Hypothalamus (tissue), 51 donors: ENCODE data around the gene PTH2.
A peak's percentile ranks its signal among the peaks of the same experiment; 100 is the strongest.

Experiments used
- DNase-seq, 51 donors: peaks; one replicate each; lab custom pipeline; 2025; lab: John Stamatoyannopoulos, UW

Gene PTH2

DNA sequence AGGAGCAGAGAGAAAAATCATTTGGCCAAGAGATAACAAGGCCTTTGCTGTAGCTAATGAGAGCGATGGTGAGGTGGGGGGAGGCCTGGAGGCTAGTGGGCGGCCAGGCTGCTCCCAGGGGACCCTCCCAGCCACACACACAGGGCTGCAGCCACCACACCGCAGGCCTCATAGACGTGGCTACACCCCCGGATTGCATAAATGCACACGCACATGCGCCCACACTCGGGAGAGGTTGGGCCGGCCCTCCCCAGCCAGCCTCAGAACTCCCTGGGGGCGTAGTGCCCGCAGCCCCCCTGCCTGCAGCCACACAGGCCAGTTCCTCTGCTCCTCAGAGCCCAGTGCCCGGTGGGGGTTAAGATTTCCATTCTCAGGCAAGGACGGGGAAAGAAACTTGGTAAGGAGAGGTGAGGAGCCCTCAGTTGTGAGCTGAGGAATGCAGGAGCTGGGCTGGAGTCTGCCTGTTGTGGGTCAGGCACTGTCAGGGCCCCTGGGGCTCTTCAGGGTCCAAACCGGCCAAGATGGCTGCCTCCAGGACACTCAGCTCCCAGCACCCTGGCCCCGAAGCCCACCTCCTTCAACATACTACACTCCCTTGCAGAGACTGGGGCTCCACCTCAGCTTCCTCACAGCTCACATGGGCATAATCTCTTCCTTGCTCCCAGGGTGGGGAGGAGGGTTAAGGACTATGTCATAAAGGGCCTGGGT is 8.0 kb downstream of the PTH2 start:
- no peak for DNase-seq

DNA sequence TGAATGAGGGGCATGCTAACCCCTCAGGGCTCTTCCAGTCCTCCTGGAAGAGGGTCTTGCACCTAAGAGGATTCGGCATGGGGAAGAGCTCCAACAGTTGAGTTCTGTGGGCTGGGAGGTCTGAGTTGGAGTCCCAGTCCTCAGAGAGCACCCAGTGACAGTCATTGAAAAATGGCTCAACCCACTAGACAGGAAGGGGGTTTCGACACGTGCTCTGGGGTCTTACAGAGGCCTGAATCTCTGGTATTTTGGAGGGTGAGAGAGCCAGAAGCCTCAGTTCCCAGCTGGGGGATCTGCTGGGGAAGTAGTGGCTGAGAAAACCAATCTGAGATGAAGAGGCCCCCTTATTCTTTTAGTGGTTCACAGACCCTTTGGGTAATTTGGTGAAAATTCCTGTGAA is 9.0 kb downstream of the PTH2 start:
- no peak for DNase-seq

DNA sequence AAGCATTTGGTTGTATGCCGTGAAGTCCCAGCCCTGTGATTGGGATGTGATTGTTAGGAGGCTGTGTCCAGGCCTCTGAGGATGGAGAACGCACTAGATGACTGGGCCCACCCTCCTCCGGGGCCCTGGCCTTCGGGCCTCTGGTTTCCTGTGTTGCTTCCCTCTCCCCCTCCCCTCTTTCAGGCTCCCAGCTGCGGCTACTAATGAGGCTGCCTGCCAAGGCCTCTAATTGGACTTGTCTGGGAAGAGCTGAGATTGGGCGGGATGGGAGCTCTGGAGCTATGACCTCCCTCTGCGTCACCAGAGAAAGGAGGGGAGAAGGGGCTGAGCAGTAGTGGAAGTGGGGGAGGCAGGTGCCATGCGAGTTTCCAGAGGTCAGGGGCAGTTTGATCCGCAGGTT is 9.9 kb downstream of the PTH2 start:
- no peak for DNase-seq

- no peak for DNase-seq
Observed at GRCh38 chr19:49411681-49412326, 11.4 kb downstream of the PTH2 start.

GRCh38 chr19:49409441-49410029 is 13.7 kb downstream of the PTH2 start:
- no peak for DNase-seq

- no peak for DNase-seq
Observed at GRCh38 chr19:49408816-49409440, 14.3 kb downstream of the PTH2 start.

DNA sequence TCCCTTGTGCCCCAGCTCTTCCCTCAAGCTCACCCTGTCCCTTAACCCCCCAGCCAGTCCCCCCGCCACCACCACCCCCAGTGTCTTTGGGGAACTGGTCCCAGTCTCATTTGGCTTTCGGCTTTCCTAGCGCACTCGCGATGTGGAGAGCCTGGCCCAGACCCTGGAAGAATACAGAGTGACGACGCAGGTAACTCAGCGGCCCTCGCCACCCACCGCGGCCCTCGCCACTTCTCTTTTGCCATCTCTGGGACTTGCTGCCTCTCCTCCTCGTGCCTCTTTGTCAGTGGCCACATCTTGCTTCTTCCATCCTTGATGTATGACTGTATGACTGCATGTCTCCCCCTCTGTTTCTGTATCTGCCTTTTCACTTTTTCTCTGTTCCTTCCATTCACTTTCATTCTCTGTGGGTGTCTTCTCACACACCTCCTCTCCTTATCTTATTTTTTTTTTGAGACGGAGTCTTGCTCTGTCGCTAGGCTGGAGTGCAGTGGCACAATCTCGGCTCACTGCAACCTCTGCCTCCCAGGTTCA is 15.7 kb downstream of the PTH2 start:
- no peak for DNase-seq

- no peak for DNase-seq
Observed at GRCh38 chr19:49407079-49407478, 16.2 kb downstream of the PTH2 start.

- DNase-seq: no peak
Observed at GRCh38 chr19:49403404-49404187, 19.6 kb downstream of the PTH2 start.

- DNase-seq: no peak
Observed at GRCh38 chr19:49400029-49400428, 23.2 kb downstream of the PTH2 start.

GRCh38 chr19:49398931-49399330 is 24.3 kb downstream of the PTH2 start:
- no peak for DNase-seq

- DNase-seq: no peak
Observed at GRCh38 chr19:49398001-49398615, 25.1 kb downstream of the PTH2 start.

DNA sequence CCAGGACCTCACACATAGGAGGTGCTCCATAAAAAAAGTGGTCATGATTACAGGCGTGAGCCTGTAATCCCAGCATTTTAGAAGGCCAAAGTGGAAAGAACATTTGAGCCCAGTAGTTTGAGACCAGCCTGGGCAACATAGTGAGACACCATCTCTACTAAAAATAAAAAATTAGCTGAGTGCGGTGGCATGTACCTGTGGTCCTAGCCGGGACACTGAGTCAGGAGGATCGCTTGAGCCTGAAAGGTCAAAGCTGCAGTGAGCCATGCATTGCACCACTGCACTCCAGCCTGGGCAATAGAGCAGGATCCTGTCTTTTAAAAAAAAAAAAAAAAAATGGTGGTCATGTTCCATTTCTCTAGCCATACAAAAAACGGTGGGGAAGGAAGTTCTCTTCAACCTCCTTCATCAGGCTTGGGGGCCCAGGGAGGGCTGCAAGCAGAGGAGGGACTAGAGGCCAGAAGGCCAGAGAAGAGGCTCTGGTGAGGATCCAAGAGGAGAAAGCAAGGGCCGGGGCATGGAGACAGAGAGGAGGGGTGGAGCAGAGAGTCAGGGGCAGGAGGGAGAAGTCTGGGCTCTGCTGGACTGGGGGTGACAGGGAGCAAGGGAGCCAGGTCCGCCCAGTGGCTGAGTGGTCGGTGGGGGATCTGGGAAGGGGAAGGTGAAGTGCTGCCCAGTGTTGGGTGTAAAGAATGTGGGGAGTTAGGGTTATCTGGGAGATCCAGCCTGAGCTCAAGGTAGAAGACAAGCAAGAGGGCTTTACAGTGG is 26.3 kb downstream of the PTH2 start:
- DNase-seq: no peak

- no peak for DNase-seq
Observed at GRCh38 chr19:49395581-49396407, 27.4 kb downstream of the PTH2 start.

DNA sequence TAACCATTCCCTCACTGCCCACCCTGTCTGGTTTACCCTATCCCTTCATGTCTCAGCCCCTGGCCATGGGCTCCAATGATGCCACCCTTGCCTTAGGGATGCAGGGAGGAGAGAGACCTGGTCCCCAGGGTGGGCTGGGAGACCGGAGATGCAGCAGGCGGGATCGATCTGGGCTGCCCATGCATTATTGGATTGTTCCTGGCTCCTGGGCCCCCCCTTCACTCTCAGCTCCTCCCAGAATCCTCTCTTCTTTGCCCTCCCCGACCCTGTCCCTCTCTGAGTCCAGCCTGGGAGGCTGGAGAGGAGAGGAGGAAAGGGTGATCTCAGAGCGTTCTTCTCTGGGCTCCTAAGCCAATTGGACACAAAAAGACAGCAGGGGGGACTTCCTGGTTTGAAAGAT is 29.4 kb downstream of the PTH2 start:
- no peak for DNase-seq

DNA sequence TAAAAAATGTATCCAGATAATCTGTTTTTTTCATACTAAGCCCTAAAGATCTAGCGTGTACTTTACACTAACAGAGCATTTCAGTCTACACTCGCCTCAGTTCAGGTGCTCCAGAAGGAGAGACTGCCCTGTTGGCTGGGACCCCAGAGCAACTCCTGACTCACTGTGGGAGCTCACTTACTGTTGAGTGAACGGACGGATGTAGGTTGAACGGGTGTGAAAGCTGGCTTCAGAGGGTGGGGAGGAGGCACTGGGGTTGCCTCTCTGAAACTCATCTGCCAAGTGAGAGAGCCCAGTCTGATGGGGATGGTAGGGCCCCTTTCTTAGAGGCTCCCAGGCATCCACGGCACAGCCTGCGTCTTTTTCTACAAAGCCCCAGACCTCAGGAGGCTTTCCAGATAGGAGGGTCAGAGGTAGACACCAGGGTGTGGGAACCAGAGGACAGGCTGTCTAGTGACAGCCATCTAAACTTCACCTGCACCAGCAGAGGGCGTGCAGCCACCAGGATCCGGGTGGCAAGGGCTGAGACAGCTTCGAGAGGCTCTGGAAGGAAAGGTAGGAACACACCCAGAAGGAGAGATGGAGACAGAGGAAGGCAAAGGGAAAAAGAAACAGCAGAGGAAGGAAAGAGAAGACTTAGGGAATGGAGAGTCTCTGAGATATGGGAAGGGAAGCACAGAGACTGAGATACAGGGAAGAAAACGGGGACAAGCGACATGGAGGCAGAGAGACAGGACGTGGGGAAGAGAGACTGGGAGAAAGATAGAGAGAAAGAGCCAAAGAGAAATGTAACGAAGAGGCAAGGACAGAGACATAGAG is 31.5 kb downstream of the PTH2 start:
- peak in 38 of 51 donors; percentile 1 to 67 (median 29) for DNase-seq

- no peak for DNase-seq
Observed at GRCh38 chr19:49390929-49391359, 32.3 kb downstream of the PTH2 start.
